K562 (cell line): ENCODE results near the gene SIRT3. TPM values are rescaled to one million over a fixed set of nuclear protein-coding genes. Genes with fewer than 3 reads are reported as not detected.

Source experiments
- ATAC-seq: fragments of 200-7000 bp; cut with Tn5 transposase; 3 replicates; pipeline ENCODE4 v1.9.1; 2020; ENCODE audit warnings: moderate library complexity
- BruUV-seq: library from RNA; stranded (reverse); fragments of 400-500 nt; replicated peaks from 2 replicates; lab custom pipeline; 2021; lab: Mats Ljungman, UMichigan
- CTCF ChIA-PET: fragments of 300-600 bp; formaldehyde crosslinking; extraction: SDS; loops from one replicate; lab custom pipeline; 2021; ENCODE audit warnings: low intra/inter-chr PET ratio; lab: Yijun Ruan, JAX
- POLR2A ChIA-PET: fragments of 300-600, 350-650 bp; sonication (Branson Sonifier 250); formaldehyde crosslinking; extraction: SDS; loops from one replicate; lab custom pipeline; 2021; ENCODE audit warnings: antibody characterized with exemption, inconsistent platforms; lab: Yijun Ruan, JAX
- DNase-seq, 4 experiments: peaks; one replicate each; pipeline versions ENCODE4 v3.0.0 to v3.0.0-alpha.2; 2011 to 2018; ENCODE audit warnings: low spot score in 3 of 4, mixed read lengths in 3 of 4; ENCODE audit errors: extremely low read depth in 1 of 4
- FAIRE-seq: peaks from 2 replicates; lab custom pipeline; 2011; peaks lifted over from hg19 to GRCh38; lab: Jason Lieb, UNC
- H2AFZ ChIP-seq: 2 replicates; pipeline ENCODE4 v1.6.0; 2011; ENCODE audit warnings: low read depth, low read length, control low read depth, inconsistent platforms
- H3K27ac ChIP-seq: fragments of 200-600 bp; 3 replicates; pipeline ENCODE4 v1.8.0; 2011; ENCODE audit warnings: low read depth, mild to moderate bottlenecking, control low read depth, inconsistent platforms, low read length, moderate library complexity, mixed read lengths; ENCODE audit errors: extremely low read depth
- H3K27me3 ChIP-seq, 2 experiments: fragments of 300-600 bp in 1 of 2; 2 replicates in 1 of 2; 3 replicates in 1 of 2; pipeline versions ENCODE4 v1.6.0 to v1.8.0; 2011; ENCODE audit warnings: inconsistent platforms in 2 of 2, low read length in 2 of 2, mild to moderate bottlenecking in 1 of 2, mixed read lengths in 1 of 2, moderate library complexity in 1 of 2; ENCODE audit not compliant: control insufficient read depth in 2 of 2, insufficient read depth in 2 of 2
- H3K36me3 ChIP-seq: fragments of 300-600 bp; 3 replicates; pipeline ENCODE4 v1.8.0; 2011; ENCODE audit warnings: mild to moderate bottlenecking, low read length, inconsistent platforms; ENCODE audit not compliant: control insufficient read depth, insufficient read depth
- H3K4me1 ChIP-seq, 2 experiments: fragments of 200-600 bp in 1 of 2; replicated peaks in 1 of 2; 2 replicates in 1 of 2; 3 replicates in 1 of 2; pipeline versions ENCODE4 v1.5.1 to v1.8.0; 2011; ENCODE audit warnings: inconsistent platforms in 2 of 2, low read length in 2 of 2, mild to moderate bottlenecking in 1 of 2, mixed read lengths in 1 of 2, moderate library complexity in 1 of 2; ENCODE audit not compliant: control insufficient read depth in 2 of 2, insufficient read depth in 2 of 2
- H3K4me2 ChIP-seq: 2 replicates; pipeline ENCODE4 v1.6.1; 2011; ENCODE audit warnings: low read length, control low read depth, inconsistent platforms, mixed read lengths; ENCODE audit not compliant: insufficient read depth
- H3K4me3 ChIP-seq: fragments of 200-600 bp; sonication (generic), shearing (Covaris generic); 2 replicates; pipeline ENCODE4 v1.5.1; 2016; ENCODE audit warnings: control low read depth, inconsistent platforms
- H3K79me2 ChIP-seq: fragments of 200-600 bp; 3 replicates; pipeline ENCODE4 v1.8.0; 2011; ENCODE audit warnings: low read length, inconsistent platforms; ENCODE audit not compliant: control insufficient read depth, insufficient read depth
- H3K9ac ChIP-seq, 2 experiments: 2 replicates each; pipeline versions ENCODE4 v1.6.0 to v1.6.1; 2011; ENCODE audit warnings: low read depth in 2 of 2, low read length in 2 of 2, control low read depth in 1 of 2, inconsistent platforms in 1 of 2, mild to moderate bottlenecking in 1 of 2, mixed read lengths in 1 of 2; ENCODE audit not compliant: insufficient read depth in 1 of 2
- H3K9me1 ChIP-seq: one replicate; pipeline ENCODE4 v1.6.0; 2011; ENCODE audit warnings: inconsistent platforms, mild to moderate bottlenecking, low read length, moderate library complexity; ENCODE audit not compliant: control insufficient read depth, insufficient read depth
- H3K9me3 ChIP-seq: replicated peaks from 2 replicates; pipeline ENCODE4 v1.5.1; 2011; ENCODE audit warnings: low read depth, low read length, inconsistent platforms; ENCODE audit not compliant: control insufficient read depth, insufficient read depth
- H4K20me1 ChIP-seq: replicated peaks from 2 replicates; pipeline ENCODE4 v1.6.1; 2011; ENCODE audit warnings: low read length, inconsistent platforms, mixed read lengths; ENCODE audit not compliant: control insufficient read depth, insufficient read depth
- CREM ChIP-seq: IDR thresholded peaks from 2 replicates; pipeline ENCODE4 v1.6.1; 2014; ENCODE audit warnings: antibody characterized with exemption, low read depth
- EHMT2 ChIP-seq: fragments of 450-650 bp; IDR thresholded peaks from 2 replicates; pipeline ENCODE4 v1.6.1; 2018; ENCODE audit warnings: antibody characterized with exemption
- TAF9B ChIP-seq: fragments of 450-650 bp; IDR thresholded peaks from 2 replicates; pipeline ENCODE4 v1.6.1; 2018; ENCODE audit warnings: mild to moderate bottlenecking; ENCODE audit not compliant: partially characterized antibody
- ZNF41 ChIP-seq: fragments of 250-450 bp; sonication (Bioruptor Pico); conservative IDR thresholded peaks from 2 replicates; pipeline ENCODE4 v1.4.0; 2020; ENCODE audit warnings: mild to moderate bottlenecking
- ZNF584 ChIP-seq: fragments of 200-800 bp; sonication (Bioruptor generic); IDR thresholded peaks from 2 replicates; pipeline ENCODE4 v1.6.1; 2016; ENCODE audit warnings: low read depth, mild to moderate bottlenecking, missing genetic modification characterization, missing compliant biosample characterization
- WGBS: fragments of 100-300 bp; shearing (Covaris generic); methylation state at CpG from one replicate; pipeline ENCODE4 v1.1.6; 2016; ENCODE audit warnings: low coverage, mixed read lengths; ENCODE audit not compliant: insufficient coverage; ENCODE audit errors: missing lambda C conversion rate; 5-methylcytosine and 5-hydroxymethylcytosine counted together
- in situ Hi-C: fragments of 300-500 bp; cut with MboI; formaldehyde crosslinking; loops from 4 replicates; pipeline ENCODE4 v1.15.0; 2018; ENCODE audit warnings: inconsistent platforms, mixed read lengths
- intact Hi-C: fragments of 100-400 bp; cut with micrococcal nuclease; formaldehyde crosslinking; loops from 2 replicates; pipeline ENCODE4 v1.14.2; 2022
- polyA plus RNA-seq, 8 experiments: library from polyadenylated mRNA; depleted of rRNA in 4 of 8; stranded (reverse) in 5 of 8; unstranded in 3 of 8; fragments of >200 nt; fragmentation: Nextera tagmentation in 2 of 8; fragmentation: Illumina TruSeq in 1 of 8; extraction: Ambion mirVana in 2 of 8; extraction: Trizol in 1 of 8; gene quantifications; 2 replicates each; pipeline versions ENCODE4 v1.2.1 to v1.2.3, GENCODE V29; 2011 to 2014; ENCODE audit warnings: inconsistent platforms in 1 of 8, missing spikeins in 1 of 8
- total RNA-seq, 7 experiments: library from RNA; depleted of rRNA in 6 of 7; stranded (reverse); fragments of >200 nt in 6 of 7; fragmentation: Illumina TruSeq in 2 of 7; extraction: Trizol in 2 of 7; gene quantifications; 2 replicates each; pipeline versions ENCODE4 v1.2.1 to v1.2.3, GENCODE V29; 2011 to 2021; ENCODE audit warnings: low replicate concordance in 1 of 7
- TF ChIP-seq, protein P1 (sequence below), 3 experiments: fragments of 200-800 bp in 1 of 3; fragments of 250-450 bp in 1 of 3; fragments of 450-650 bp in 1 of 3; sonication (Bioruptor Pico) in 1 of 3; sonication (Bioruptor generic) in 1 of 3; formaldehyde crosslinking in 1 of 3; IDR thresholded peaks; 2 replicates each; pipeline versions ENCODE4 v1.6.1 to v1.8.0; 2016 to 2022; ENCODE audit warnings: mild to moderate bottlenecking in 2 of 3, missing genetic modification characterization in 2 of 3, missing compliant biosample characterization in 1 of 3, moderate library complexity in 1 of 3

SIRT3 gene
- total and polyA plus RNA-seq, 9 of the 15 experiments (the other 6 are each of a cell fraction or from before 2014, with no cell fraction given), result 1.9 to 27.5 (median 14.5) TPM

DNA sequence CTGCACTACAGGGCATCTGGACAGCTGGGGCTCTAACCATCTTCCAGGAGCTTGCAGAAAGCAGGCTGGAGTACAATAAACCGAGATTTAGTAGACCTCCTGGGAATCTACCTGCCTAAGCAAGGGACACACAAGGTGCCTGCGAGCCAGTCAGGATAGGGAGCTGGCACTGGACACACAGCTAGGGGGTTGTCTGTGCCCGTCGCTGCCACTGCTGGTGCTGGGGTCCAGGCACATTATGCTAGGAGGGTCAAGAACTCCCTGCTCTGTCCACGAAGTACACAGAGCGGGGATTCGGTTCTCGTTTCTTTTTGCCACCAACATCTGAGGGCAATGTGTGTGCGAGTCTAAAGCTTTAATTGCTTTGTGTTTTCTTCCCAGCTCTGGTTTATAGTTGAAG, 24.4 kb downstream of the SIRT3 start:
- POLR2A ChIA-PET, result interaction anchor here (0.7 to 1.6 kb wide), 4 partner anchors 9 to 23 kb away, joined by 3 to 6 read pairs (median 4); no protein-coding TSS in a partner anchor
- TF ChIP-seq CREM, result no peak
- TF ChIP-seq ZNF41, result no peak
- no peak for TF ChIP-seq EHMT2
- no peak for TF ChIP-seq TAF9B
- no peak for TF ChIP-seq ZNF584 (CRISPR knock-in tag)
- TF ChIP-seq, protein P1, sequence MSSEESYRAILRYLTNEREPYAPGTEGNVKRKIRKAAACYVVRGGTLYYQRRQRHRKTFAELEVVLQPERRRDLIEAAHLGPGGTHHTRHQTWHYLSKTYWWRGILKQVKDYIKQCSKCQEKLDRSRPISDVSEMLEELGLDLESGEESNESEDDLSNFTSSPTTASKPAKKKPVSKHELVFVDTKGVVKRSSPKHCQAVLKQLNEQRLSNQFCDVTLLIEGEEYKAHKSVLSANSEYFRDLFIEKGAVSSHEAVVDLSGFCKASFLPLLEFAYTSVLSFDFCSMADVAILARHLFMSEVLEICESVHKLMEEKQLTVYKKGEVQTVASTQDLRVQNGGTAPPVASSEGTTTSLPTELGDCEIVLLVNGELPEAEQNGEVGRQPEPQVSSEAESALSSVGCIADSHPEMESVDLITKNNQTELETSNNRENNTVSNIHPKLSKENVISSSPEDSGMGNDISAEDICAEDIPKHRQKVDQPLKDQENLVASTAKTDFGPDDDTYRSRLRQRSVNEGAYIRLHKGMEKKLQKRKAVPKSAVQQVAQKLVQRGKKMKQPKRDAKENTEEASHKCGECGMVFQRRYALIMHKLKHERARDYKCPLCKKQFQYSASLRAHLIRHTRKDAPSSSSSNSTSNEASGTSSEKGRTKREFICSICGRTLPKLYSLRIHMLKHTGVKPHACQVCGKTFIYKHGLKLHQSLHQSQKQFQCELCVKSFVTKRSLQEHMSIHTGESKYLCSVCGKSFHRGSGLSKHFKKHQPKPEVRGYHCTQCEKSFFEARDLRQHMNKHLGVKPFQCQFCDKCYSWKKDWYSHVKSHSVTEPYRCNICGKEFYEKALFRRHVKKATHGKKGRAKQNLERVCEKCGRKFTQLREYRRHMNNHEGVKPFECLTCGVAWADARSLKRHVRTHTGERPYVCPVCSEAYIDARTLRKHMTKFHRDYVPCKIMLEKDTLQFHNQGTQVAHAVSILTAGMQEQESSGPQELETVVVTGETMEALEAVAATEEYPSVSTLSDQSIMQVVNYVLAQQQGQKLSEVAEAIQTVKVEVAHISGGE (CRISPR knock-in tag; IDR thresholded peaks at IDR 0.05), result no peak
- TF ChIP-seq, all 486 proteins: peak for 0
- H3K9ac ChIP-seq, result 0 out of 4 replicates have a peak overlapping the region, but pooled peaks of 1 of the 2 experiments have one; percentile 46
- no peaks in the 10 kb centered on the region for H3K9me3 ChIP-seq
- H3K36me3 ChIP-seq, result peaks cover 74% of the 10 kb centered on the region
- DNase-seq, result no peak
- peaks cover 10% of the 10 kb centered on the region for H3K9me1 ChIP-seq
- no TSS peak for BruUV-seq
- peaks cover 19% of the 10 kb centered on the region; the same call in 1 of the 2 replicates for H4K20me1 ChIP-seq
- CTCF ChIA-PET, result no interaction called here
- peaks cover 18 to 36% of the 10 kb centered on the region in 2 experiments; a peak in 4 of 5 replicates for H3K4me1 ChIP-seq
- no peak for FAIRE-seq
- in situ Hi-C loops (loop anchor here (10.0 kb wide), 1 partner anchor 153 kb away; the partner anchor contains the start of gene B4GALNT4), intact Hi-C loops (no loop called here)
- no peak overlapping the region for H2AFZ ChIP-seq
- no peak overlapping the region for H3K4me2 ChIP-seq
- no peaks in the 10 kb centered on the region; a peak in 1 of 5 replicates for H3K27me3 ChIP-seq
- H3K27ac ChIP-seq, result no peak overlapping the region
- ATAC-seq, result no peak
- WGBS, result 98% methylated on average over 9 of the region's 9 CpGs
- peaks cover 41% of the 10 kb centered on the region for H3K79me2 ChIP-seq
- no peak overlapping the region for H3K4me3 ChIP-seq
